ENCODE results near the gene NHERF1.

The NHERF1 gene

GRCh38 chr17:74712756-74713155 lies 35.7 kb upstream of the NHERF1 start, which contains the start of gene CD300LF:
Gene CD300LF (minus strand): TSS chr17:74712923. CDS start chr17:74712866, 57 bp downstream.
- no peak for TF ChIP-seq CTCF (IDR thresholded peaks at IDR 0.05)

GRCh38 chr17:74713171-74713755 lies 35.2 kb upstream of the NHERF1 start:
- no peak for TF ChIP-seq CTCF (IDR thresholded peaks at IDR 0.05)

GRCh38 chr17:74715144-74715543 lies 33.3 kb upstream of the NHERF1 start:
- no peak for TF ChIP-seq CTCF (IDR thresholded peaks at IDR 0.05)

GRCh38 chr17:74720506-74720905 lies 27.9 kb upstream of the NHERF1 start:
- TF ChIP-seq CTCF (IDR thresholded peaks at IDR 0.05): no peak

GRCh38 chr17:74722782-74723181 lies 25.6 kb upstream of the NHERF1 start:
- no peak for TF ChIP-seq CTCF (IDR thresholded peaks at IDR 0.05)

- no peak for TF ChIP-seq CTCF (IDR thresholded peaks at IDR 0.05)
Measured at GRCh38 chr17:74723891-74724290, 24.5 kb upstream of the NHERF1 start.

- no peak for TF ChIP-seq CTCF (IDR thresholded peaks at IDR 0.05)
Measured at GRCh38 chr17:74725111-74725510, 23.3 kb upstream of the NHERF1 start.

Measured in LNCAP (cell line).